Astrocyte of the cerebellum (primary cell): Measurements from ENCODE around the gene SHROOM4.

Experiments
- DNase-seq: peaks from one replicate; pipeline ENCODE4 v3.0.0-alpha.2; 2011; ENCODE audit warnings: low read depth
- H3K4me3 ChIP-seq: 2 replicates; pipeline ENCODE4 v1.5.1; 2011; ENCODE audit warnings: mild to moderate bottlenecking, low read depth, low read length, moderate library complexity
- CTCF ChIP-seq: IDR thresholded peaks from 2 replicates; pipeline ENCODE4 v1.5.1; 2012; ENCODE audit warnings: low read length, low read depth, moderate library complexity, mild to moderate bottlenecking; ENCODE audit errors: missing control alignments
- in situ Hi-C: cut with HindIII; loops from 2 replicates; pipeline ENCODE4 v1.10.0; 2017; ENCODE audit warnings: low sequenced_read_pairs

Gene SHROOM4

GRCh38 chrX:50852524-50852923 lies 38.5 kb upstream of the SHROOM4 start:
- no peak overlapping the region for H3K4me3 ChIP-seq
- DNase-seq: no peak
- in situ Hi-C loops: no loop called here
- TF ChIP-seq CTCF: no peak

GRCh38 chrX:50842221-50842620 lies 28.2 kb upstream of the SHROOM4 start:
- in situ Hi-C loops: no loop called here

GRCh38 chrX:50839730-50840129 lies 25.7 kb upstream of the SHROOM4 start:
- TF ChIP-seq CTCF: no peak
- in situ Hi-C loops: no loop called here
- H3K4me3 ChIP-seq: no peak overlapping the region
- DNase-seq: no peak

More at GRCh38 chrX:50842221-50842620, 28.2 kb upstream of the SHROOM4 start:
- no peak overlapping the region for H3K4me3 ChIP-seq
- no peak for TF ChIP-seq CTCF
- no peak for DNase-seq

- in situ Hi-C loops: no loop called here
Measured at GRCh38 chrX:50838820-50839600, 25.0 kb upstream of the SHROOM4 start.

GRCh38 chrX:50827996-50828395 lies 14.0 kb upstream of the SHROOM4 start:
- in situ Hi-C loops: no loop called here
- H3K4me3 ChIP-seq: no peak overlapping the region
- TF ChIP-seq CTCF: no peak
- DNase-seq: no peak

More at GRCh38 chrX:50838820-50839600, 25.0 kb upstream of the SHROOM4 start:
- peak; percentile 70 for DNase-seq
- H3K4me3 ChIP-seq: no peak overlapping the region
- TF ChIP-seq CTCF: no peak

GRCh38 chrX:50825825-50826224 lies 11.8 kb upstream of the SHROOM4 start:
- TF ChIP-seq CTCF: no peak
- DNase-seq: no peak
- in situ Hi-C loops: no loop called here
- H3K4me3 ChIP-seq: no peak overlapping the region
